HG03460 (cell line): Measurements from ENCODE around the gene RASGRP3.
"Not testable (repeated sequence)": the region's sequence is repeated elsewhere in the genome, so short reads cannot be mapped to it uniquely, and the experiment has no call there.

Experiments
- ATAC-seq: cut with Tn5 transposase; IDR thresholded peaks from one replicate; pipeline ENCODE4 v1.9.1; 2021; ENCODE audit not compliant: unreplicated experiment

RASGRP3 gene

DNA sequence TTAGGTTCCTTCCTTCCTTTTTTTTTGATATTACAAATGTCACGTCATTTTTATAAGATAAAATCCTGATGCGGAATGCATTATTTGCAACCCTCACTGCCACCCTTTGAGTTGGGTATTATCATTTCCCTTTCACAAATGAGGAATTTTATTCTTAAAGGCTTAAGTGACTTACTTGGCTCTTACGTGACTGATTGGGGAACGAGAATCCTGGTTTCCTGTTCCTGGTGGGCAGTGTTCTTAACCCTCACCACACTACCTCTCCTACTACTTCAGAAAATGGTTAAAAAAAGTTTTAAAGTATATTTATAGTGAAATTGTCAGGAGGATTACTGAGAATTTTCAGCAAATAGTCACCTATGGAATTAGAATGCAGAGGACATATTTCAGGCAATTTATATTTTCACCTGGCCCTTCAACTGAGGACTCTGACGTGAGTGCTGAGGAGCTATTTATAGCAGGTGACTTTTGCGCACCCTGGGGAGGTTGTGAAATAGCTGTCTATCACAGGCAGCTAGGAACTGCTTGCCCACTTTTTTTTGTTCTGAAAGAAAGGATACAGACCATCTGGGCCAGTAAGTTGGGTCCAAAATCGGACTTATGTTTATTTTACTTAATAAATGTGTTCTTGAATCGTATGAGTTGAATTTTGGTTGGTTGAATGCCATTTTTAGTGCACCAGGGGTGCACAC is 18.7 kb upstream of the RASGRP3 start:
- peak; percentile 93 for ATAC-seq

DNA sequence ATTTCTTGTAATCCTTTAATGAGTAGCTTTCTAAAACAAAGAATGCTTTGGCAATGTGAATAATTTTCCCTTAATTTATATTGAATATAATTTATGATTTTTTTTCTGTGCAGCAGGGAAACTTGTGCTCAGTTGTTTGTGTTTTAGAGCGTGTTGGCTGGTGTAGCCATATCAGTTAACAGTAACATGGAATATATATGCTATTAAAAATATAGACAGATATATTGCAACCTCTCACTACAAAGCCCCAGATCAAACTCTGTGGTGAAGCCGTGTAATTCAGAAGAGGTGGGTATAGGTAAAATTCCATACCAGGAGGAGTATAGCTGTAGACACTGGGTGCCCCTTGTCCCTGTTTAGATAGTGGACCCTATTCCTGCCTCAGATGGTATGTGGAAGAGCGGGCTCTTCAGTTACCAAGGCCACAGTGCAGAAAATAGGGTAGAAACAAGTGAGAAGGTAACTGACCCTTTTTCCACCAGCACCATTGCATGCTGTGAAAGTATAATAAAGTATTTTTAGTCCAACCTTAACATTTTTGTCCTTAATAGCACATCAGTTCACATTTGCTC is 18.1 kb upstream of the RASGRP3 start:
- ATAC-seq: no peak

DNA sequence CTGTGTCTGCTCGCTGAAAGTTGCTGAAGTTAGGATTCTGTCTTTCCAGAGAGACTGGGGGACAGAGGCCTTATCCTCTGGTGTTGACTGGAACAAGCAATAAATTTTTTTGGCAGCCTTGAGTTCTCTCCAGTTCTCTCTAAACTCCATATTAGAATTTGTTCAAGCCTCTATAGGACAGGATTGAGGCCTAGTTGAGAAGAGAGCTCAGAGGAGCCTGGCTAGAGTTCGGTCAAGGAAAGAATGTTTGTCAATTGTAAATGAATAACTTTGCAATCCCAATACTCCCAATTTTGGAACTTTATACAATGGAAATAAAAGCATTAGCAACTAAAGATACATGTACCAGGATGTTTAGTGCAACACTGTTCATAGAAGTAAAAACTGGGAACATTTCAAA is 16.7 kb upstream of the RASGRP3 start:
- ATAC-seq: no peak

DNA sequence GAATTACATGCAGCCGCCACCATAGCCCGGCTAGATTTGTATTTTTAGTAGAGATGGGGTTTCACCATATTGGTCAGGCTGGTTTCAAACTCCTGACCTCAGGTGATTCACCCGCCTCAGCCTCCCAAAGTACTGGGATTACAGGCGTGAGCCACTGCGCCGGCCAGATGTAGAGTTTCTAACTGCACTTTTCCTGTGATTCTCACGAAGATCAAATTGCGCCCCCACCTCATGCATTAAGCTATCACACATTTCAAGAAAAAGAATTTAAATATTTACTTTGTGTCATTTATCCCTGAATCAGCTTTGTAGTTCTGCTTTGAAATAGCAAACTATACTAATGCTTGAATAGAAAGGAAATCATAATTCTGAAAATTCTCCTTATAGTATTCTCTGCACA is 13.9 kb upstream of the RASGRP3 start:
- not testable (repeated sequence) for ATAC-seq

DNA sequence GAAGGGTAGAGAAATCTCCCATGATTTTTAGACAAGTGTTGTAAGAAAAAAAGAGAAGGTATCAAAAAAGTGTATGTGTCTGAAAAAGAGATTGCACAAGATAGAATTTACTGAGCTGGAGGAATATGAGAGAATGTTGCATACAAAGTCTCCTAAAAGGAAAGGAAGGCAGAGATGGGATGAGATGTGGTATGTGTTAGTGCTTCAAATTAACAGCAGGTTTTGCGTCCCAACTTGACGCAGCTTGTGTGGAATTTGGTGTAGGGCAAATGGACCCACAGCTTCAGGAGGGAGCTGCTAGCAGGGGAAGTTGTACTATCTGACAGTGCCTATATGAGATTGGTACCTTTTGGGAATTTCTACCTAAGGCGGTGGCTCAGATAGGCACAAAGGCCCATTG is 9.0 kb upstream of the RASGRP3 start:
- no peak for ATAC-seq

DNA sequence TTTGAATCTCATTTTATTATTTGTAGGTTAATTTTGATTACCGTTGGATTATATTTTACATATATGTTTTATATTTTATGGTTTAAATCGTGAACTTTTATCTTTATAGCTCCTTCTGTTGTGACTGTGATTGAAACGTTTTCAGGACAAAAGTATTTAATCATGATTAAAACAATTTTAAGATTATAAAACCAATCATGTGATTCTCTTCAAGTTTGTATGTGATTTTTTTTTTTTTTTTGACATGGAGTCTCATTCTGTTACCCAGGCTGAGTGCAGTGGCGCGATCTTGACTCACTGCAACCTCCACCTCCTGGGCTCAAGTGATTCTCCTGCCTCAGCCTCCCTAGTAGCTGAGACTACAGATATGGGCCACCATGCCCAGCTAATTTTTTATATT is 7.2 kb upstream of the RASGRP3 start:
- ATAC-seq: no peak

DNA sequence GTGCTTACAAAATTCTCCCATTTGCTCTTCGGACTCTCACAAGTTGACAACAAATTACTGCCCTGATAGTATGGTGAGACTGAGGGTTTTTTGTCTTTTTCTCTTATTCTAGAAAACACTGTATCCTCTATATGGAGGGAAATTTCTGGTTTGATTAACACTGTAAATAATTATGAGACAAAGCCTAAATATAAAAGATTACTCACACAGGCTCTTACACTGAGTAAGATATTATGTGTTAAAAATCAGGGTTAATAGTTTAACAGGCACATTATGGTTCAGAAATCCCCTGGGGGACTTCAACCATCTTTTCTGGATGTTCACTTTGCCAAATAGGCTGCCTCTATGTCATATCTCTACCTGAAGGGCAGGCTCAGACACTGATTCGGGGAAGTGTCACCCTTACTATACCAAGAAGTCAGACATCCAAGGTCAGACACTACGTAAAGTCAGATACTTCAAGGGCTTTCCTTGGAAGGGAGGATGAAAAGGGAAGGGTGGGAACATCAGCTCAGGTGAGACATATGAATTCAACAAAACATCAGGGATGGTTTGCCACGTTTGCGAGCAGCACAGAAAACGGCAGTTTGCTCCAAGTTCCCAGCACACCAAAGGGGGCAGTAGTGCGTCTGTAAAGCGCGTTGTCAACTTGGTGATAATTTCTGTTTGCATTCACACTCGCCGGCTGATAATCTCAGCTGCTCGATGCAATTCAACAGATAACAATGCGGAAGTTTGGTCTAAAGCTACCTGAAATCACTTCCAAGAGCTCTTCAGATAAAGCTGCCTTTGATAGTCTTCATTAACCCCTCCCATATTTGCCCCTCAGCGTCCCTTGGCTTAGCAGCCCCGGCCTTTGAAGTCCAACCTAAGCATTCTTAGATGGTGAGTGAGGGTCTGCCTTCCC is 972 bp upstream of the RASGRP3 start:
- peak; percentile 44 for ATAC-seq

DNA sequence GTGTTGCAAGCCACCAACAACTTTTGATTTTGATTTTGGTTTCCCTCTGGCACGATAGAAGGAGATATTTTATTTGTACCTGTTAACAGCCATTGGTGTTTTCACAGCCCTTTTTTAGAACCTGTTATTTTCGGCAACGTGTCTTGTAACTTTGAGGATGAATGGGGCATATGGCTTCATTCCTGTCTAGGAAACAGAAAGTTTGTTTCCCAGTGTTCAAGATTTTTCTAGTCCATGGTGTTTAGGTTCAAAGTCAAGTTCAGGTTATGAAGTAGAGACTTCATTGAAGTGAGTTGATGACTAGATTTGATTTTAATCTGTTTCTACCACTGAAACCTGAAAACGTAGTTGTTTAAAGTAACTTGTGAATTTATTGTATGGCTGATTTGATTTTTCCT is 343 bp downstream of the RASGRP3 start:
- ATAC-seq: no peak

DNA sequence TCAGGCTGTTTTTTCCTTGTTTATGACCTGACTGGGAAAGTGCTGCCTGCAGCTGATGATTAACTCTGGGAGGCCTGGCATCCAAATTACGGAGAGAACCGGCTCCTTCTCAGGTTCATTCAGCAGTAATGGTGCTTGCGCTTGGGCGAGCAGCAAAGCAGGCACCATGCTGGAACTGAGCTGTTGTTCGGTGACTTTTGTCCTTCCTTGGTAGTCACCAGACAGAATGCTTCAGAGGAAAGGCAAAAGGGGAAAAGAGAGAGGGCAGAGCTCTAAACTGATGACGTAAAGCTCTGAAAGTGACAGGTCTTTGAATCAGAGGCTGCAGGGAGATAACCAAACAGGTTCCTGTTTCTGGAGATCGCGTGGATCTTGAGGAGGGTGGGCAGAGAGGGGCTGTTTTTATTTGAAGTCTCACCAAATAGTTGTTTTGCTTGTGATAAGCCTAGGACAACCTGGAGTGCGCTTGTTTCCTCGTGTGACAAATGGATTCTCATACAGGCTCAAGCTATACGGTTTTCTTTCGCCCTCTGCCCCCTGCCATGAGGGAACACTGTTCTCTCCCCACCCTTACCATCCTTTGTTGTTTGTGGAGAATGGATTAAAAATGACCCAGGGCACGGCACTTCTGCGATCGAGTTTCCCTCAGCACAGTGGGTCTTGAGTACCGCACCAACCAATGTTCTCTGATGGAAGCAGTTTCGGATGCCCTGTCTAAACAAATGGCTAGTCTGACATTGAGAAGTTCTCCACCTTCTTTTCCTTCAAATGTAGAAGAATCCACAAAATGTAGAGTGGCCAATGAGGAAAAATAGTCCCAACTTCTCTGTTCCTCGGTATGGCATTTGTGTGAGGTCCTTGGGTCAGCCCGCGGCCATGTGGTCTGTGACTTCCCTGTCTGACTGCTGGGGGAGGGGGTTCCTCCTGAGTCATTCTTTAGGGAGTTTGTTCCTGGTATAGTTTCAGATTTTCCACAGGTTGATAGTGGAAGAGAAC is 1.3 kb downstream of the RASGRP3 start:
- ATAC-seq: peak; percentile 24

DNA sequence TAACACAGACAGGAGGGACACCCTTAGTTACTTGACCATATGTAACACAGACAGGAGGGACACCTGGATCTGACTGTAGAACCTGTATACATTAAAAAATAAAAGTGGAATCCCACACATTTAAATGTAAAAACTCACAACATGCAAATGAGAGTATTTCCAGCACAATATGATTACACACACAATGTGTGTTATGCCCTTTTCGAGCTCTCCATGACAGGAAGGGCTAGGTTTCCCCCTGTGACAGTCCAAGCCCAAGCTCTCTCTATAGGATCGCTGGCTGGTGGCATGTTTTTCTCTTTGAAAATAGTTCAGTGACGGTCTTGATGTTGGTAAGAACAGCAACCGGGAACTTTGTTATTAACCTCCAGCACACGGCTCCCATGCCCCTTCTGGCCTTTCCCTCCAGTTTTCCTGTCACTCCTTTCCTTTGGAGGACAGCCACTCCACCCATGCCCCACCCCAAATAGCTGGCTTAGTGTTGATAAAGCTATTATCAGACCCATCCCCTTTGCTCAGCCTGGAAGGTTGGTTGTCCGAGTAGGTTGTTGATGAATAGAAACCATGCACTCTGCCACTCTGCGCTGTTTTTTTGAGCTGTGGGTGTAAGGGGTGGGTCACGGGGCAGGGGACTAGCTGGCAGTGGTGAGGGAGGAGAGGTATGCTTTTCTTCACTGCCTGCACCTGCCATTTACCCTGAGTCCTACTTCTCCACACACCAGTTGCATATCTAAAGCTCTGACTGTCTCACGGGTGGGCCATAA is 2.7 kb downstream of the RASGRP3 start:
- no peak for ATAC-seq

DNA sequence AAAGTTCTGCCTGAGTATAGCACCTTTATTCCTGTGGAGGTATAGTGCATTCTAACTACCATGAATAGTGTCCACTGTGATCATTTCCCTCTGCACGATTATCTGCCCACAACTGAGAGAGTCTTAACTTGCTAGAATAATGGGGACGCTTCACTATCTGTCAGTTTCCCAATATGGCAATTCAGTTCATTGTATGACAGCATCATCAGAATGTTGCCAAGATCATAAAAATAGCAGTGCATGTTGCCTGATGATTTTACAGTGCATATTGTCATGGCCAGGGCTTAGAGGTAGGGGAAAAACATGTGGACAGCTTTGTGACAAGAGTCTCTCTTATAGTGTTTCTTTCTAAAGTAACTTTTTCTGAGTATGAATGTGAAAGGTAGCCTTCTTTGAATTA is 6.1 kb downstream of the RASGRP3 start:
- no peak for ATAC-seq

DNA sequence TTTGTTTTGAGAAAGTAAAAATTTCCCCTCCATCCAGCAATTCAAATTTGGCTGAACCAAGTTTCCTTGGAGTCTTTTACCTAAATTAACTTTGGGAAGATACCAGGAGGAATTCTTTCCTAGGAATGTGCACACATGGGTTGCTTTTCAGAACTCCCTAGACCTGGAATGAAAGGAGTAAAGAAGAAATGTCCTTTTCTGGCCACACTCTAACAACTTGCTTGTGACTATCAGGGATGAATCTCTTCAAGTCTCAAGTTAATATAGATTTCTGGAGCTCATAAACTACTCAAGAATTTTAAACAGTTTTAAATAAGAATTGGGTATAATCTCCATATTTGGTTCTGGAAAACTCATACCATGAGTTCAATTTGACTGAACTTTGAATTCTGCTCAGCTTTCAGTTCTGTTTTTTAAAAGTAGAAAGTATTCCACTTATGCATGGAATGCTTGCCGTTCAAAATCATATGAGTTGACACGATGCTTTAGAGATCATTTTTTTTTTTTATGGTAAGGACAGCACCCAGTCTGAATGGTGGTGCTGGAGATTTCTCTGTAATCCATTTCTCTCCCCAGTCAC is 7.7 kb downstream of the RASGRP3 start:
- ATAC-seq: peak; percentile 24

DNA sequence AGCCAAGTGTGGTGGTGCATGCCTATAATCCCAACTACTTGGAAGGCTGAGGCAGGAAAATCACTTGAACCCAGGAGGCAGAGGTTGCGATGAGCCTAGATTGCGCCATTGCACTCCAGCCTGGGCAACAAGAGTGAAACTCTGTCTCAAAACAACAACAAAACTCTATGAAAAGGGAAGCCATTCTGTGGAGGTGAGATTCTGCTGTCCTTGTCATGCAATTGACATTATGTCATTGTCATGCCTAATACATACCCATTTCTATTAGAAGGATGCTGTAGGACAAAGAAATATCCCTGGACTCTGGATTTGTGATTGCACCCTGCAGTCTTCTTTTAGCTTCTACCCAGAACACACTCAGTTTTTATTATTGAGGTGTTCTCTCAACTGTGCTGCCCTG is 8.6 kb downstream of the RASGRP3 start:
- no peak for ATAC-seq

DNA sequence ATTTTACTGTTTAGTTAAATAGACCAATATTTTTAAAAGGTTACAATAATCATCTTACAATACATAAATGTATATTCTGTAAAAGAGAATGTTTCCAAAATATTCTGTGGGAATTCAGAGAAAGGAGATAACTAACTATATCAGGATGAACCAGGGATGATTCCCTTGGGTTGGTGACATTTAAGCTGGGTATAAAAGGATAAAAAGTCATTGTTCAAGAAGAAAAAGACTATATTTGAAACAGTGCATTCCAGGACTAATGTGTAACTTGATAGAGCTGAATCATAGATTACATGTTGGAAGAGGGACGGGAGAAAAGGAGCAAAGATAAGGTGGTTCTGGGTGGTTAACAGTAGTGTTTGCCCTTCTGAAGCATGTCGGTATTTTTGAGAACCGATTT is 10.1 kb downstream of the RASGRP3 start:
- no peak for ATAC-seq

DNA sequence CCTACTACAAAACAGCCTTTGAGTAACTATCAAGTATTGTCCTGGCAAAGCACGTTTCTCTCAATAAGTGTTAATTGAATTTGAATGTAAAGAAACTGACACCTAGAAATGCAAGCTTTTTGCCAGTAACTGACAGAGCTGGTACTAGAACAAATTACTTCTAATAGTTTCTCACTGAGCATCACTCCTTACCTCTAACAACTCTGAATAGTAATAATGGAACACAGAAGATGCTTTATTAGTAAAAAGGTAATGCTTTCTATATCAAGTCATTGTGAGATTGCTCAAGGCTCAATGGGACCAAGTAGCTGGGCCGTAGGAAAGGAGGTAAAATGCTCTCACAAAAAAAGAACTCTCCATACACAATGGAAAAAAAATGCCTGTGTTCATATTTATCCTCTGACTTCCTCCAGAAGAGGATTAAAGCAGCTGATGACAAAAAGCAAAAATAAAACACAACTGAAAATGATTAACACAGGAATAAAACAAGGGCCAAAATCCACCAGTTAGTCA is 11.8 kb downstream of the RASGRP3 start:
- peak; percentile 38 for ATAC-seq

DNA sequence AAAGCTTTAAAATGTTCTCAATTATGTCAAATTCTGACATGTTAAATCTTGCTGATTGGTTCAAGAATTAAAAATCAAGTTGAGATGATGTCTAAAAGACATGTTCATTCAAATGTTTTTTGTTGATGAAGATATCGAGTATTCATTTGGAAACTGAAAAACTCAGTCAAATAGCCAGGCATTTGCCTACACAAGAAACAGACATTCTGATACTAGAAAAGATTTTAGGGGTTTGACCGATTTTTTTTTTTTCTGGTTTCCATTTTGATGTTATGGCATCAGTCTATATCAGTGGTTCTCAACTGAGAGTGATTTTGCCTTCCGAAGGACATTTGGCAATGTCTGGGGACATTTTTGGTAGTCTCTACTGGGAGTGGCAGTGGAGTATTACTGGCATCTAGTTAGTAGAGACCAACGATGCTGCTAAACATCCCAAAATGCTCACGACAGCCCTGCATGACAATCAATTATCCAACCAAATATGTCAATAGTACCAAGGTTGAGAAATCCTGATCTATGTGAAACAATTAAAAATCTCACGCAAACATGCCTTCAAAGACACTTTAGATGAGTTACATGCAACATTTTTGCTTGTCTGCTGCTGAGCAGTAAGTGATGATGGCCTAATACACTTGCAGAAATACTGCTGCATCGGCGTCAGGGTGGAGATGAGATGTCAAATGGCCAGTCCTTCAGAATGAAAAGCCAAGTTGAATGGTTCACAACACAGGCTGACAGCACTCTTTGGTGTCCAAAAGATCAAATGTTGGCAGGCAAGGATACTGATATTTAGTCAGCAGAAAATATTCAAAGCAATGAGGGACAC is 12.5 kb downstream of the RASGRP3 start:
- ATAC-seq: peak; percentile 58

DNA sequence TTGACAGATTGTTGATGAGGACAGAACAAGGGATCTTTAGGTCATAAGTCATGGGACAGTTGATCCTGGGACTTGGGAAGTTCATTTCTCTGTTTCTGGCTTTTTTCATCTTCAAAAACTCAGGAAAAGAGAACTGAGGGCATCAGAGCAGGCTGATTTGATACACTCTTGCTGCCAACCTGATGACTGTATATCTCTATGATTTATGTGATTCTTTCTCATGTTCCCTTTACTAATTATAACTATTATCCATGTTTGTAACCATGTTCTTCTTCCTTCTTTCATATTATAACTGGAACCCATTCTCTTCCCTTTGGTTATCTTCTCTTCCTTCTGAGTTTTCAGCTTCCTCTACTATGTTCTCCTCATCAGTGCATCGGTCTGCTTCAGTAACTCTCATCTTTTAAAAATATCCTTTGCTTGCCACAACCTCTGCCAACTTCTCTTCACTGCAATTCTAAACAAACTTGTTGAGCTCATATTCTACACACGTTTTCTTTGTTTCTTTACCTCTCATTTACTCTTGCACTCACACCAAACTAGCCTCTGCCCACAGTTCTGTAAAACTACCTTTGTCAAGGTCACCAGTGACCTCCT is 13.5 kb downstream of the RASGRP3 start:
- ATAC-seq: no peak

DNA sequence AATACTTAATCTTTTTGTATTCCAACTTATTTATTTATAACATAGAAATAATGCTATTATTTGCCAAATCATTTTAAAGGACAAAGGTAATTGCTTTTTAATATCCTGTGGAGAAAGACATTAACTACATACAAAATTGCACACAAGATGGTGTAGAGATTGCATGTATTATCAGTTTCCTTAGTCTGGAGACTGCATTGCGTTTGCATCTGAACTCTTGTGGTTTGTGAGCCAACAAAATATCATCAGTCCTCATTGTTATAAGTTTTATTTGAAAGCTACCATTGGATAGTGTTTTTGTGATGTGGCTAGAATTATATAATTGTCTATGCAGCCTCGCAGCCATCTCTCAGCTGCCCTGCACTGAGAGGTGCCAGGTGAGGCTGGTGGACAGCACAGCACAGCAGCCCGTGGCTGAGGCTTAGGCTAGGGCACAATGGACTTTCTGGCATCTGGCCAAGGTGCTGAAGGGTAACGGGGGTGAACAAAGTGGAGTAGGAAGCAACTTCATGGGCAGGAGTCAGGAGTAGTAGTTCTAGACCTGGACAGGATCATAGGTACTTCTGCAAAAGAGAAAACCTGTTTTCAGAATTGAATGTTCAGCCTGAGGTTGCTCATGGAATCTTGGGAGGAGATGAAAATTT is 15.1 kb downstream of the RASGRP3 start:
- no peak for ATAC-seq
